ENCODE data around the gene TMCC2. TPM values are rescaled to one million over a fixed set of nuclear protein-coding genes. Genes with fewer than 3 reads are reported as not detected.

Gene TMCC2
- polyA plus RNA-seq, 3 donors = 0.16 to 0.27 TPM; not detected in 1

DNA sequence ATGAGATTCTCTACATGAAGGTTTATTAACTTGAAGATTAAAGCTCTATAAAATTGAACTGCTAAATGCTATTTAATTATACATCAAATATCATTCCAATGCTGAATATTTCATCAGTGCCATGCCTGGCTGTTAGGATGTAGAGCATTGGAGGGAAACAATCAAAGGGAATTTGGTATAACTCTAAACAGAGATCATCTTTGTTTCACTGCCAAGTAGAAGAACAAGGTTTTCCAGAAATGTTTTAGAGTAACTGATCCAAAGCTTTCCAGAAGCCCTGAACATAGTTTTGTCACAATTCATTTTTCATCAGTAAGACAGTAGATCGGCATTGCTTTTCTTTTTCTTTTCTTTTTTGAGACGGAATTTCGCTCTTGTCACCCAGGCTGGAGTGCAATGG is 10.3 kb upstream of the TMCC2 start:
- 100% methylated on average over 3 of the region's 3 CpGs for WGBS (ENCODE audit: insufficient coverage)
- intact Hi-C loops (cut with micrococcal nuclease) = no loop called here

DNA sequence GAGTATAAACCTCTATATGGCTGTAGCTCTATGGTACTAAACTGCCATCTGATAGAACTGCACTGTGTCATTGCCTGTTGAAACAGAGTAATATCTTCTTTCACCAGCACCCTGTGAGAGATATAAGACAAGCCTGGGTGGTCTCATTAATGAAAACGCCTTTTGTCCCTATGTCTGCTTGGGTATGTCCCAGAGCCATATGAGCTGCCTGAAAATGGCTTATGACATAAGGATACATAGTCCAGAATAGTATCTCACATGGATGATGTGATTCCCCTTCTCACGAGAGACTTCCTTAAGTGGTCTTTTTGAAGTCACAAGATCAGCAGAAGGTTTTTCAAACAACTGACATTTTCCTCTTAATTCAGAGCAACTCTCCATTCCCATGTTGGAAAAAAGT is 7.3 kb upstream of the TMCC2 start:
- Histone ChIP-seq H3K9me3 (replicated peaks in 1 of 2; ENCODE audit: control insufficient read depth in 1 of 2, insufficient read depth in 1 of 2, low read length in 2 of 2) (no peaks in the 10 kb centered on the region), H3K4me1 (ENCODE audit: control insufficient read depth in 1 of 2, insufficient read depth in 2 of 2, low read length in 2 of 2) (peaks cover under 1 to 1% of the 10 kb centered on the region in 2 donors), H3K79me2 (ENCODE audit: insufficient read depth, low read length) (no peaks in the 10 kb centered on the region), H3K27ac (ENCODE audit: low read depth in 1 of 2, low read length in 2 of 2) (no peak overlapping the region), H2AFZ (ENCODE audit: insufficient read depth, low read depth, low read length, poor library complexity, severe bottlenecking) (no peak overlapping the region), H4K20me1 (ENCODE audit: insufficient read depth, low read length) (no peaks in the 10 kb centered on the region), H3K27me3 (ENCODE audit: control insufficient read depth in 2 of 2, insufficient read depth in 2 of 2, low read length in 2 of 2) (peaks cover 3 to 7% of the 10 kb centered on the region in 2 donors), H3K9ac (ENCODE audit: insufficient read depth, low read length, poor library complexity, severe bottlenecking) (no peak overlapping the region), H3K4me2 (replicated peaks; ENCODE audit: extremely low read depth, low read length, poor library complexity, severe bottlenecking) (no peak overlapping the region), H3K4me3 (replicated peaks in 1 of 3; ENCODE audit: low read depth in 2 of 3, low read length in 3 of 3) (no peak overlapping the region), H3K36me3 (replicated peaks in 1 of 2; ENCODE audit: control insufficient read depth in 1 of 2, insufficient read depth in 2 of 2, low read length in 2 of 2) (no peaks in the 10 kb centered on the region)
- 83% methylated on average over 1 of the region's 2 CpGs for whole genome bisulfite sequencing (ENCODE audit: insufficient coverage)
- Mint-ChIP-seq H3K9me3 (no peaks in the 10 kb centered on the region), H3K27me3 (ENCODE audit: low read depth in 3 of 3) (peaks cover 0 to 5% (median 0%) of the 10 kb centered on the region in 3 donors), H3K4me3 (no peak overlapping the region), H3K4me1 (peaks cover 2% of the 10 kb centered on the region), H3K27ac (no peak overlapping the region), H3K36me3 (no peaks in the 10 kb centered on the region)
- intact Hi-C loops (cut with micrococcal nuclease) = no loop called here
- DNase-seq = no peak
- TF ChIP-seq, protein P1, sequence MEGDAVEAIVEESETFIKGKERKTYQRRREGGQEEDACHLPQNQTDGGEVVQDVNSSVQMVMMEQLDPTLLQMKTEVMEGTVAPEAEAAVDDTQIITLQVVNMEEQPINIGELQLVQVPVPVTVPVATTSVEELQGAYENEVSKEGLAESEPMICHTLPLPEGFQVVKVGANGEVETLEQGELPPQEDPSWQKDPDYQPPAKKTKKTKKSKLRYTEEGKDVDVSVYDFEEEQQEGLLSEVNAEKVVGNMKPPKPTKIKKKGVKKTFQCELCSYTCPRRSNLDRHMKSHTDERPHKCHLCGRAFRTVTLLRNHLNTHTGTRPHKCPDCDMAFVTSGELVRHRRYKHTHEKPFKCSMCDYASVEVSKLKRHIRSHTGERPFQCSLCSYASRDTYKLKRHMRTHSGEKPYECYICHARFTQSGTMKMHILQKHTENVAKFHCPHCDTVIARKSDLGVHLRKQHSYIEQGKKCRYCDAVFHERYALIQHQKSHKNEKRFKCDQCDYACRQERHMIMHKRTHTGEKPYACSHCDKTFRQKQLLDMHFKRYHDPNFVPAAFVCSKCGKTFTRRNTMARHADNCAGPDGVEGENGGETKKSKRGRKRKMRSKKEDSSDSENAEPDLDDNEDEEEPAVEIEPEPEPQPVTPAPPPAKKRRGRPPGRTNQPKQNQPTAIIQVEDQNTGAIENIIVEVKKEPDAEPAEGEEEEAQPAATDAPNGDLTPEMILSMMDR (IDR thresholded peaks at IDR 0.05) = no peak

More for the DNA sequence above, 10.3 kb upstream of the TMCC2 start:
- Mint-ChIP-seq H3K4me1 (peaks cover 23% of the 10 kb centered on the region), H3K9me3 (no peaks in the 10 kb centered on the region), H3K36me3 (no peaks in the 10 kb centered on the region), H3K27me3 (ENCODE audit: low read depth in 3 of 3) (peaks cover 0 to 5% (median 0%) of the 10 kb centered on the region in 3 donors), H3K4me3 (no peak overlapping the region), H3K27ac (no peak overlapping the region)
- no peak overlapping the region for H3K4me3 ChIP-seq (replicated peaks in 1 of 3; ENCODE audit: low read depth in 2 of 3, low read length in 3 of 3)
- H3K4me1 ChIP-seq (ENCODE audit: control insufficient read depth in 1 of 2, insufficient read depth in 2 of 2, low read length in 2 of 2) = peaks cover 25 to 27% of the 10 kb centered on the region in 2 donors
- H2AFZ ChIP-seq (ENCODE audit: insufficient read depth, low read depth, low read length, poor library complexity, severe bottlenecking) = no peak overlapping the region
- H4K20me1 ChIP-seq (ENCODE audit: insufficient read depth, low read length) = no peaks in the 10 kb centered on the region
- H3K36me3 ChIP-seq (replicated peaks in 1 of 2; ENCODE audit: control insufficient read depth in 1 of 2, insufficient read depth in 2 of 2, low read length in 2 of 2) = no peaks in the 10 kb centered on the region
- H3K79me2 ChIP-seq (ENCODE audit: insufficient read depth, low read length) = no peaks in the 10 kb centered on the region
- no peaks in the 10 kb centered on the region for H3K9me3 ChIP-seq (replicated peaks in 1 of 2; ENCODE audit: control insufficient read depth in 1 of 2, insufficient read depth in 1 of 2, low read length in 2 of 2)
- H3K27ac ChIP-seq (ENCODE audit: low read depth in 1 of 2, low read length in 2 of 2) = no peak overlapping the region
- no peaks in the 10 kb centered on the region for H3K27me3 ChIP-seq (ENCODE audit: control insufficient read depth in 2 of 2, insufficient read depth in 2 of 2, low read length in 2 of 2)
- TF ChIP-seq, protein P1 (IDR thresholded peaks at IDR 0.05) = no peak
- no peak overlapping the region for H3K9ac ChIP-seq (ENCODE audit: insufficient read depth, low read length, poor library complexity, severe bottlenecking)
- DNase-seq = no peak
- H3K4me2 ChIP-seq (replicated peaks; ENCODE audit: extremely low read depth, low read length, poor library complexity, severe bottlenecking) = no peak overlapping the region
